ENCODE results near the gene PXN.

Gene PXN

GRCh38 chr12:120265473-120266179, at the start of gene PXN:
TSS of gene PXN (minus strand) at chr12:120265730. CDS start at chr12:120265629, 101 bp downstream.
- peak; percentile 64 for DNase-seq (ENCODE audit: extremely low read depth, low read depth)
- peak; percentile 60 for TF ChIP-seq CTCF (IDR thresholded peaks at IDR 0.05; ENCODE audit: low read depth, low read length)

- no peak for DNase-seq (ENCODE audit: extremely low read depth, low read depth)
- TF ChIP-seq CTCF (IDR thresholded peaks at IDR 0.05; ENCODE audit: low read depth, low read length), result peak; percentile 10
Observed at GRCh38 chr12:120314220-120314619, 48.7 kb upstream of the PXN start.

- DNase-seq (ENCODE audit: extremely low read depth, low read depth), result peak; percentile 73
- peak; percentile 86 for TF ChIP-seq CTCF (IDR thresholded peaks at IDR 0.05; ENCODE audit: low read depth, low read length)
Observed at GRCh38 chr12:120301962-120302815, 36.7 kb upstream of the PXN start, which contains the start of gene SIRT4. TSS of gene SIRT4 (plus strand) at chr12:120302321. CDS start at chr12:120303562, 1,241 bp downstream.

GRCh38 chr12:120292661-120293531, 27.4 kb upstream of the PXN start, which contains the start of gene RNU4-1:
TSS of gene RNU4-1 (minus strand) at chr12:120293237.
- DNase-seq (ENCODE audit: extremely low read depth, low read depth), result peak; percentile 77

GRCh38 chr12:120292411-120292660, 26.8 kb upstream of the PXN start:
- no peak for DNase-seq (ENCODE audit: extremely low read depth, low read depth)

More at GRCh38 chr12:120292661-120293531, 27.4 kb upstream of the PXN start, which contains the start of gene RNU4-1:
- no peak for TF ChIP-seq CTCF (IDR thresholded peaks at IDR 0.05; ENCODE audit: low read depth, low read length)

More at GRCh38 chr12:120292411-120292660, 26.8 kb upstream of the PXN start:
- no peak for TF ChIP-seq CTCF (IDR thresholded peaks at IDR 0.05; ENCODE audit: low read depth, low read length)

Data from AG09319 (cell line).